GM18507 (cell line): Measurements from ENCODE around the gene TOMM5.

Experiments used
- DNase-seq: peaks from one replicate; pipeline ENCODE4 v3.0.0; 2011; ENCODE audit warnings: low read depth; ENCODE audit not compliant: insufficient read length; ENCODE audit errors: extremely low spot score
- FAIRE-seq: peaks from 2 replicates; lab custom pipeline; 2011; peaks lifted over from hg19 to GRCh38; lab: Jason Lieb, UNC

The TOMM5 gene

DNA sequence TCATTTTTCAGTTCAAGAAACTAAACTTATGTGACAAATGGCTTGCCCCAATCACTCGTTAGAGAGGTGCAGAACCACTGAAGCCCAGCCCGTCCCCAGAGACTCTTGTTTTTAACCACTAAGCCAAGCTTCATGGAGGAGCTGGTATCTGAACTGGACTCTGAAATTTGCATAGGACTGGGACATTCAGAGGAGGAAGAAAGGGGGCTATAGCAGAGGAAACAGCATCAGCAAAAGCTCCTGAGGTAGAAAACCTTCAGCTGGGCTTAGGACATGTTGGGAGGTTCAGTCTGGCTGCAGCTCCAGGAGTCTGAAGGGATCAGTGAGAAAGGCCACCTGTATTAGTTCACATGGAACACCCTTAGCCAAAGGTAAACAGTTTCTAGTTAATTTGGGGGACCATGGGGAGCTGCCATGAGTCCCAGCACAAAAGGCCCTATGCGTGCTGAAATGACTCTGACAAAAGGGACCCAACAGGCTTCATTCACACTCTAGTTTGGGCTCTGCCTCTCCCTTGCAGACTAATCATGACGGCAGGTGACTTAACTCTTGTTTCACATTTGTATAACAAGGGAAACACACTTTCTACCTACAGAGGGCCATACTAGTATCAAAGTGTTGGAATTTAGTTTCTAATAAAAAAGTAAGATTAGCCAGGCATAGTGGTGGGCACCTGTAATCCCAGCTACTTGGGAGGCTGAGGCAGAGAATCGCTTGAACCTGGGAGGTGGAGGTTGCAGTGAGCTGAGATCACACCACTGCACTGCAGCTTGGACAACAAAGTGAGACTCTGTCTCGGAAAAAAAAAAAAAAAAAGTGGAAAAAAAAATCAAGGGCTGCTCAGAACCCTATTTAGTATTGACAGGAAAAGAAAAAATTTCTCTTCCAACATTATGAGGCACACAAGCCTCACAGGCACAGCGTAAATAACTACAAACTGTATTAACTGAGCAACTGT is 26.5 kb downstream of the TOMM5 start:
- DNase-seq (peak; percentile 28), FAIRE-seq (peak; percentile 93)

DNA sequence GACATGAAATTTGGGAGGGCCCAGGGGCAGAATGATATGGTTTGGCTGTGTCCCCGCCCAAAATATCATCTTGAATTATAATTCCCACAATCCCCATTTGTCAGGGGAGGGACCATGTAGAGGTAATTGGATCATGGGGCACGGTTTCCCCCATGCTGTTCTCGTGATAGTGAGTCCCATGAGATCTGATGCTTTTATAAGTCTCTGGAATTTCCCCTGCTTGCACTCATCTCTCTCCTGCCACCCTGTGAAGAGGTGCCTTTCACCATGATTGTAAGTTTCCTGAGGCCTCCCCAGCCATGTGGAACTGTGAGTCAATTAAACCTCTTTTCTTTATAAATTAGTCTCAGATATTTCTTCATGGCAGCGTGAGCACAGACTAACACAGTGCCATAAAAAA is 27.5 kb downstream of the TOMM5 start:
- DNase-seq: no peak
- FAIRE-seq: peak; percentile 33

GRCh38 chr9:37563806-37564513 is 28.4 kb downstream of the TOMM5 start:
- DNase-seq (no peak), FAIRE-seq (no peak)

- FAIRE-seq: no peak
- no peak for DNase-seq
These were observed 29.6 kb downstream of the TOMM5 start for GRCh38 chr9:37562826-37563225.

GRCh38 chr9:37561682-37562081 is 30.7 kb downstream of the TOMM5 start:
- DNase-seq (no peak), FAIRE-seq (no peak)

GRCh38 chr9:37559855-37560592 is 32.4 kb downstream of the TOMM5 start:
- FAIRE-seq (no peak), DNase-seq (no peak)

GRCh38 chr9:37559125-37559524 is 33.3 kb downstream of the TOMM5 start:
- FAIRE-seq: no peak
- no peak for DNase-seq

GRCh38 chr9:37555786-37556185 is 36.6 kb downstream of the TOMM5 start:
- DNase-seq (no peak), FAIRE-seq (no peak)

DNA sequence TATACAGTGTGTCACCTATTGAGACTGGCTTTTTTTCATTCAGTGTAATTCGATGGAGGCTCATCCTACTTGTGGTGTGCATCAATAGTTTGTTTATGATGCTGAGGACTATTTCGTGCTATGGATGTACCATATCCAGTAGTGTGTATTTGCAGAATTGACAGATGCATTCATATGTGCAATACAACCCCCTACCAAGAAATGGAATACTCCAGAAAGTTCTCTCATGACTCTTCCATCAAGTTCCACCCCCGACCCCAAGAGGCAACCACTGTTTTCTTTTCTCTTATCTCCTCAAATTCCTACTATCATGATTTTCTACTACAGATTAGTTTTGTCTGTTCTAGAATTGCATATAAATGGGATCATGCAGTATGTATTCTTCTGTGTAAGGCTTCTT is 38.1 kb downstream of the TOMM5 start:
- FAIRE-seq: no peak
- DNase-seq: no peak

- no peak for DNase-seq
- no peak for FAIRE-seq
These were observed 40.5 kb downstream of the TOMM5 start for GRCh38 chr9:37551888-37552287.

GRCh38 chr9:37551468-37551867 is 40.9 kb downstream of the TOMM5 start:
- FAIRE-seq: no peak

DNA sequence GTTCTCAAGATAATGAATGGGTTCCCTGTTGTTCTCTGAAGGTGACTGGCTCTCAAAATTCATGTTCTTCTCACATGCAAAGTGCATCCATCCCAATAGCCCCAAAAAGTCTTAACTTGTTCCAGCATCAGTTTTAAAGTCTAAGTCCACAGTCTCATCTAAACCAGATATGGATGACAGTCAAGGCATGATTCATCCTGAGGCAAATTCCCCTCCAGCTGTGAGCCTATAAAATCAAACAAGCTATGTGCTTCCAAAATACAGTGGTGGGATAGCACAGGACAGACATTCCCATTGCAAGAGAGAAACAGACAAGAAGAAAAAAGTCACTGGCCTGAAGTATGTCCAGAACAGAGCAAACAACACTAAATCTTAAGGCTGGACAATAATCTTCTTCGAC is 41.6 kb downstream of the TOMM5 start:
- DNase-seq (no peak), FAIRE-seq (no peak)

More at GRCh38 chr9:37551468-37551867, 40.9 kb downstream of the TOMM5 start:
- no peak for DNase-seq

DNA sequence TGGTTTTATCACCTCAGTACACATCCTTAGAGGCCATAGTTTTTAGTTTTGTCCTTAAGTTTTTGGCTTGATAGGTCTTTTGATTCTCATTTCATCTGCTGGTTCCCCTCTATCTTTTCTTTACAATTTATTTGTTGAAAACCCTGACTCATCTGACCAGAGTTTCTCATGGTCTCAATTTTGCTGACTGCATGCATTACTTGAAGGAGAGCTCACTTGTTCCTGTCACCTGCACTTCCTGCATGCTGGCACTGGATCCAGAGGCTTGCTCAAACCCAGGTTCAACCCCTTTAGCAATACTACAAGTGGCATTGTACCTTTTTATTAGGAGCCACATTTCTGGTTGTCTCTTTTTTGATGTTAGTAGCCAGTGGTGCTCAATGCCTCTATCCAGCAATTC is 42.9 kb downstream of the TOMM5 start:
- no peak for FAIRE-seq
- DNase-seq: no peak

GRCh38 chr9:37547328-37547878 is 45.0 kb downstream of the TOMM5 start:
- FAIRE-seq: no peak
- DNase-seq: no peak

- FAIRE-seq (no peak), DNase-seq (no peak)
These were observed 48.9 kb downstream of the TOMM5 start for GRCh38 chr9:37543468-37543867.

- no peak for DNase-seq
- no peak for FAIRE-seq
These were observed 49.5 kb downstream of the TOMM5 start for GRCh38 chr9:37542895-37543294.

DNA sequence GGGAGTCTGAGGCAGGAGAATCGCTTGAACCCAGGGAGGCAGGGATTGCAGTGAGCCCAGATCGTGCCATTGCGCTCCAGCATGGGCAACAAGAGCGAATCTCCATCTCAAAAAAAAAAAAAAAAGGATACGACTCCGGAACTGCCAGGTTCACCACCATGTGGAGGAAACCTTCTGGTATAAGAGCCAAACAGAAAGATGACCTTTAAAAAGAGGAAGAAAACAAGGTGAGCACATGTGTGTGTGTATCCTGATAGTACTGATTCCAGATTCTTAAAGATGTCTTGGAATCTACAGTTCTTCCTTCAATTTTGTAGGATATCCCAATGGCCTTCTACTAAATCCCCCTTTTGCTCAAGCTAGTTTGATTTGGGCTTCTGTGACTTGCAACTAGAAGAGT is 49.9 kb downstream of the TOMM5 start:
- DNase-seq (no peak), FAIRE-seq (no peak)

GRCh38 chr9:37541465-37541864 is 50.9 kb downstream of the TOMM5 start:
- FAIRE-seq: no peak

GRCh38 chr9:37540634-37541033 is 51.8 kb downstream of the TOMM5 start:
- FAIRE-seq: no peak
- DNase-seq: no peak

More at GRCh38 chr9:37541465-37541864, 50.9 kb downstream of the TOMM5 start:
- no peak for DNase-seq

- FAIRE-seq (no peak), DNase-seq (no peak)
These were observed 52.8 kb downstream of the TOMM5 start for GRCh38 chr9:37539634-37540033.
